T-helper 1 cell treated with Interleukin-12 subunit alpha and Interleukin-12 subunit beta and Interleukin-4 antibody, amounts not matched to agents 30 ng/mL and 1 ng/mL, for 36 hours (primary cell): ENCODE results near the gene C1orf210. TPM values are rescaled to one million over a fixed set of nuclear protein-coding genes. Genes with fewer than 3 reads are reported as not detected.

Experiments used
- total RNA-seq: library from RNA; stranded (reverse); gene quantifications from 2 replicates; pipeline ENCODE4 v1.2.3, GENCODE V29; 2022

C1orf210 gene
- total RNA-seq, 1 donor from 2014 or later, result not detected

Other genes with a start within 250 kb of the C1orf210 start
- 53.9 and 57.1 TPM in 2 replicates for gene EBNA1BP2, start 113.3 kb downstream of the C1orf210 start, total RNA-seq
- 0.07 and 0.20 TPM in 2 replicates for gene CFAP57, start 113.3 kb downstream of the C1orf210 start, total RNA-seq
- gene TMEM125, start 15.6 kb downstream of the C1orf210 start, total RNA-seq, result not detected in 2 replicates
- gene TIE1, start 15.4 kb upstream of the C1orf210 start, total RNA-seq, result 0.25 and 0.85 TPM in 2 replicates
- gene MPL, start 52.2 kb upstream of the C1orf210 start, total RNA-seq, result not detected in 2 replicates
- 95.9 and 103 TPM in 2 replicates for gene CDC20, start 73.4 kb upstream of the C1orf210 start, total RNA-seq
- gene ELOVL1, start 82.4 kb upstream of the C1orf210 start, total RNA-seq, result 72.8 and 78.9 TPM in 2 replicates
- 41.8 and 46.9 TPM in 2 replicates for gene MED8, start 104.2 kb upstream of the C1orf210 start, total RNA-seq
- gene SZT2, start 104.3 kb upstream of the C1orf210 start, total RNA-seq, result 81.8 and 89.1 TPM in 2 replicates
- 18.3 and 25.1 TPM in 2 replicates for gene HYI, start 168.3 kb upstream of the C1orf210 start, total RNA-seq
- 0.68 and 0.81 TPM in 2 replicates for gene PTPRF, start 245.3 kb upstream of the C1orf210 start, total RNA-seq